Fibroblast of villous mesenchyme (primary cell): ENCODE data around the gene RNF214. TPM values are rescaled to one million over a fixed set of nuclear protein-coding genes. Genes with fewer than 3 reads are reported as not detected.
A peak's percentile ranks its signal among the peaks of the same experiment; 100 is the strongest.

Experiments
- DNase-seq: peaks from one replicate; pipeline ENCODE4 v3.0.0-alpha.2; 2010; ENCODE audit warnings: low read depth
- H3K4me3 ChIP-seq: 2 replicates; pipeline ENCODE4 v1.5.1; 2011; ENCODE audit warnings: low read depth, mild to moderate bottlenecking, low read length
- total RNA-seq: library from RNA; depleted of rRNA; stranded (reverse); fragments of >200 nt; gene quantifications from 2 replicates; pipeline ENCODE4 v1.2.3, GENCODE V29; 2012
- TF ChIP-seq, protein P1 (sequence below): IDR thresholded peaks from 2 replicates; pipeline ENCODE4 v1.5.1; 2012; ENCODE audit warnings: low read depth, mild to moderate bottlenecking, low read length; ENCODE audit not compliant: insufficient read depth

The RNF214 gene
- total RNA-seq, 1 donor, result 14.2 TPM

DNA sequence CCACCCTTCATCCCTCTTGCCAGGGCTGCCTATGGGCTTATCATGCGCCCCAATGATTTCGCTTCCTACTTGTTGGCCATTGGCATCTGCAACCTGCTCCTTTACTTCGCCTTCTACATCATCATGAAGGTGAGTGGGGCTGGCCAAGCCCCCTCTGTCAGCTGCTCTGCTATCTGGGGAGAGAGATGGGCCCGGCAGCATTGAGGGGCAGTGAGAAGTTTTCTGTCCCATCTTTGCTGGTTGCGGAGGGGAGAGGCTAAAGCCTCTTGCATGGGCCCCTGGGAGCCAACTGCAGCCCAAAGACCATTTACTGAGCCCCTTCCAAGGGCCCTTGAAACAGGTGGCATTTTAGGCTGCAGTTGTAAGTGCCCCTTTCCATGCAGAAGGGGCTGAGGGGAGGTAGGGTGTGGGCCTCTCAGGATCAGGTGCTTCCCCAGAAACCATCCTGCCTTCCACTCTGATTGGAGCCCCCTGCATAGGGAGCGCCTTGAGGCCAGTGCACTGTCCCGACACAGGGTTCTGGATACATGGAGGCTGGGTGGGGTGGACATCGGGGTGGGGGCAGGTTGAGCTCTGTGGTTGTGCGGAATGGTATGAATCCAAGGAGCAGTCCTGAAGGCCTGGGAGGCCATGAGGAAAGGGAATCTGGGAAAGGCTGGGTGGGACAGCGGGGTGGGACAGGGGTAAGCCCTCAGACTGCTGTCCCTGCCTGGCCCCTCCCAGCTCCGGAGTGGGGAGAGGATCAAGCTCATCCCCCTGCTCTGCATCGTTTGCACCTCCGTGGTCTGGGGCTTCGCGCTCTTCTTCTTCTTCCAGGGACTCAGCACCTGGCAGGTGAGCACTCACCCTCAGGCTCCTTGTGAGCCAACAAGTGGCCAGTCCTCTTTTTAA lies 39.1 kb upstream of the RNF214 start:
- no peak overlapping the region for H3K4me3 ChIP-seq
- no peak for DNase-seq
- TF ChIP-seq, protein P1, sequence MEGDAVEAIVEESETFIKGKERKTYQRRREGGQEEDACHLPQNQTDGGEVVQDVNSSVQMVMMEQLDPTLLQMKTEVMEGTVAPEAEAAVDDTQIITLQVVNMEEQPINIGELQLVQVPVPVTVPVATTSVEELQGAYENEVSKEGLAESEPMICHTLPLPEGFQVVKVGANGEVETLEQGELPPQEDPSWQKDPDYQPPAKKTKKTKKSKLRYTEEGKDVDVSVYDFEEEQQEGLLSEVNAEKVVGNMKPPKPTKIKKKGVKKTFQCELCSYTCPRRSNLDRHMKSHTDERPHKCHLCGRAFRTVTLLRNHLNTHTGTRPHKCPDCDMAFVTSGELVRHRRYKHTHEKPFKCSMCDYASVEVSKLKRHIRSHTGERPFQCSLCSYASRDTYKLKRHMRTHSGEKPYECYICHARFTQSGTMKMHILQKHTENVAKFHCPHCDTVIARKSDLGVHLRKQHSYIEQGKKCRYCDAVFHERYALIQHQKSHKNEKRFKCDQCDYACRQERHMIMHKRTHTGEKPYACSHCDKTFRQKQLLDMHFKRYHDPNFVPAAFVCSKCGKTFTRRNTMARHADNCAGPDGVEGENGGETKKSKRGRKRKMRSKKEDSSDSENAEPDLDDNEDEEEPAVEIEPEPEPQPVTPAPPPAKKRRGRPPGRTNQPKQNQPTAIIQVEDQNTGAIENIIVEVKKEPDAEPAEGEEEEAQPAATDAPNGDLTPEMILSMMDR, result no peak

DNA sequence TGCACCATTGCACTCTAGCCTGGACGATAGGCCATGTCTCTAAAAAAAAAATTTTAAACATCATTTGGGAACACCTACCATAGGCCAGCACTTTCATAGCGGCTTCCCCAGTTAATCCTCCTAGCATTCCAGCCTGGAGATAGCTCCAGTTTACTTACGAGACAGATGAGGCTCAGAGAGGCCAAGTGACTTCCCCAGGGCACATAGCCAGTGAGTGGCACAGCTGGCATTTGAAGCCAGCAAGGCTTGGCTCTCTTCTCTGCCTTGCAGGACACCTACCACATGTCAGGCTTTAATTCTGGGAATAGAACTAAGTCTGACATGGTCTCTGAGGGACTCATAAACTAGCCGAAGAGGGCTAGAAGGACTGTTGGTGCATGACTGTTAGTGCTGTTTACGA lies 38.2 kb upstream of the RNF214 start:
- TF ChIP-seq, protein P1, result no peak
- DNase-seq, result no peak
- H3K4me3 ChIP-seq, result no peak overlapping the region

DNA sequence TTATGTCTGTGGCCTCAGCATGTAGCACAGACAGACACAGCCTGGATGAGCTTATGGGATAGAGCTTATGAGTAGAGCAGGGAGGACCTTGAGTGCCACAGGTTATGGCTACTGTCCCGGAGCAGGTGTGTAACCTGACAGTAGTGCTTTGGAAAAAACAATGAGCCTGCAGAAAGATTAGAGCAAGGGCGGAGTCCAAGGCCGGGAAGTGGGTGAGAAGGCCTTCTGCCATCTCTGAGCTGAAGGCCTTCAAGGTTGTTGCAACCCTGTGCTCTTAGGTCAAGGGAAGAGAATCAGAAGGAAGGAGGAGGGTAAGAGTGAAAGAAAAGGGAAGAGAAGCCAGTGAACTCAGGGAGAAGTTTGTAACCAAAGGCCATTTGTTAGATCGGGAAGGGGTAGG lies 37.2 kb upstream of the RNF214 start:
- H3K4me3 ChIP-seq, result no peak overlapping the region
- DNase-seq, result no peak
- TF ChIP-seq, protein P1, result no peak

DNA sequence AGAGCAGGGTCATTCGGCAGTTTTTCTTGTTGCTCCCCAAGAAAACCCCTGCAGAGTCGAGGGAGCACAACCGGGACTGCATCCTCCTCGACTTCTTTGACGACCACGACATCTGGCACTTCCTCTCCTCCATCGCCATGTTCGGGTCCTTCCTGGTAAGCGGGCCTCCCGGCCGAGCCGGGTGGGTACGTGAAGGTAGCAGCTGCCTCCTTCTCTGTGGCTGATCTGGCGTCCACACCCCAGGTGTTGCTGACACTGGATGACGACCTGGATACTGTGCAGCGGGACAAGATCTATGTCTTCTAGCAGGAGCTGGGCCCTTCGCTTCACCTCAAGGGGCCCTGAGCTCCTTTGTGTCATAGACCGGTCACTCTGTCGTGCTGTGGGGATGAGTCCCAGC lies 36.7 kb upstream of the RNF214 start:
- H3K4me3 ChIP-seq, result no peak overlapping the region
- no peak for DNase-seq
- TF ChIP-seq, protein P1, result no peak

DNA sequence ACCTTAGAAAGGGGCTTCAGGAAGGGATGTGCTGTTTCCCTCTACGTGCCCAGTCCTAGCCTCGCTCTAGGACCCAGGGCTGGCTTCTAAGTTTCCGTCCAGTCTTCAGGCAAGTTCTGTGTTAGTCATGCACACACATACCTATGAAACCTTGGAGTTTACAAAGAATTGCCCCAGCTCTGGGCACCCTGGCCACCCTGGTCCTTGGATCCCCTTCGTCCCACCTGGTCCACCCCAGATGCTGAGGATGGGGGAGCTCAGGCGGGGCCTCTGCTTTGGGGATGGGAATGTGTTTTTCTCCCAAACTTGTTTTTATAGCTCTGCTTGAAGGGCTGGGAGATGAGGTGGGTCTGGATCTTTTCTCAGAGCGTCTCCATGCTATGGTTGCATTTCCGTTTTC lies 35.5 kb upstream of the RNF214 start:
- TF ChIP-seq, protein P1, result no peak
- DNase-seq, result no peak
- H3K4me3 ChIP-seq, result no peak overlapping the region

DNA sequence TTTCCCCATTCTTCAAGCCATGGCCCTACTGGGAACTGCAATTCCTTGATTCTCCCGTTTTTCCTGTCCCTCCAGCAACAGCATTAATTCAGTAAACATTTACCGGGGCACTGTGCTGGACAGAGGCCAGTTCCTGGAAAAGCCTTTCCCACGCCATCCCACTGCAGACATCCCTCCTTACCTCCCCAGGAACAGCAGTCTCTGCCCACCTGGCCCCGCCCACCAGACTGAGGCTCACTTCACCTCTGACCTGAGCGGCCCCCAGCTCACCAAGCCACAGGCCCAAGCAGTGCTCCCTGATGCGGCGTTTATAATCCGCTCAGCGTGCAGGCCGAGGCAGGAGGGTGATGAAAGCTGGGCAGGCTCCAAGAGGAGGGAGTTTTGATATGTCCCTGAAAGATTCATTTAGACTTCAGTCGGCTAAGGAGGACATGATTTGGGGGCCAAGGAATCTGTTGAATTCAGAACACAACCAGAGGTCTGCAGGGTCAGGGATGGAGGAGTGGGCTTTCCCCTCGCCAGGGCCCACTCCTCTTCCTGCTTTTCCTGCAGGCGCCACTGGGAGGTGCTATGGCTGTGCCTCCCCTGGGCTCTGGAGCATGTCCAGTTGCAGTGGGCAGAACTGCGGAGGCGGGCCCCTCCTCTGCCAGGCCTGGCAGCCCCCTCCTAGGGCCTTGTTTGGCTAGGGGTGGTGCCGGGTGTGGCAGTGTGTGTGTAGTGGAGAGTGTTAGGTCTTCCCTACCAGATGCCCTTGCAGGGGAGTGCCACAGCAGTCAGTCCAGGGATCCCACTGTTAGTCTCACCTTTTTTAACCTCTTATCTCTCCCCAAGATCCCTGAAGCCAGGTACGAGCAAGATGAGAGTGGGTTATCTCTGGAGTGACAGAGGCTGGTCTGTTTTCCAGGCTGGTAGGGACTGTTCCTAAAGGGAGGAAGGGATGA lies 34.7 kb upstream of the RNF214 start:
- H3K4me3 ChIP-seq, result no peak overlapping the region
- no peak for DNase-seq
- TF ChIP-seq, protein P1, result peak; percentile 73
